GM23338 (cell line): ENCODE results near the gene R3HDM2. TPM values are rescaled to one million over a fixed set of nuclear protein-coding genes. Genes with fewer than 3 reads are reported as not detected.

Experiments used
- ATAC-seq: fragments of 200-7000 bp; cut with Tn5 transposase; 3 replicates; pipeline ENCODE4 v1.9.1; 2020
- DNase-seq: peaks from one replicate; pipeline ENCODE4 v3.0.0-alpha.2; 2015; ENCODE audit warnings: low spot score
- H2AFZ ChIP-seq: fragments of 200-600 bp; sonication (generic); 2 replicates; pipeline ENCODE4 v1.8.0; 2016; ENCODE audit warnings: antibody characterized with exemption, mild to moderate bottlenecking, moderate library complexity
- H3F3A ChIP-seq: fragments of 200-600 bp; sonication (generic); replicated peaks from 2 replicates; pipeline ENCODE4 v1.8.0; 2017; ENCODE audit warnings: antibody characterized with exemption, mixed run types, low read depth
- H3K27ac ChIP-seq: fragments of 200-600 bp; sonication (generic); 2 replicates; pipeline ENCODE4 v1.6.1; 2016; ENCODE audit warnings: low read depth
- H3K27me3 ChIP-seq: fragments of 200-600 bp; sonication (generic); 2 replicates; pipeline ENCODE4 v1.8.0; 2016; ENCODE audit warnings: mild to moderate bottlenecking, mixed run types, moderate library complexity; ENCODE audit not compliant: insufficient read depth
- H3K36me3 ChIP-seq: fragments of 200-600 bp; sonication (generic); 2 replicates; pipeline ENCODE4 v1.8.0; 2016; ENCODE audit warnings: mild to moderate bottlenecking; ENCODE audit not compliant: insufficient read depth
- H3K4me1 ChIP-seq: fragments of 200-600 bp; sonication (generic); 2 replicates; pipeline ENCODE4 v1.8.0; 2016; ENCODE audit warnings: mild to moderate bottlenecking, moderate library complexity; ENCODE audit not compliant: insufficient read depth
- H3K4me2 ChIP-seq: fragments of 200-600 bp; sonication (generic); 2 replicates; pipeline ENCODE4 v1.7.1; 2017; ENCODE audit warnings: mixed run types
- H3K4me3 ChIP-seq: fragments of 200-600 bp; sonication (generic); 2 replicates; pipeline ENCODE4 v1.6.1; 2016; ENCODE audit warnings: mixed run types
- H3K79me2 ChIP-seq: fragments of 200-600 bp; sonication (generic); replicated peaks from 2 replicates; pipeline ENCODE4 v1.8.0; 2017; ENCODE audit warnings: mild to moderate bottlenecking; ENCODE audit not compliant: insufficient read depth
- H3K9me2 ChIP-seq: fragments of 200-600 bp; sonication (generic); 2 replicates; pipeline ENCODE4 v1.8.0; 2017; ENCODE audit not compliant: insufficient read depth
- H4K20me1 ChIP-seq: fragments of 200-600 bp; sonication (generic); replicated peaks from 2 replicates; pipeline ENCODE4 v1.8.0; 2017; ENCODE audit warnings: mild to moderate bottlenecking; ENCODE audit not compliant: insufficient read depth
- H3K27ac Mint-ChIP-seq: 2 replicates; pipeline ENCODE4 v1.8.0; 2020; ENCODE audit warnings: inconsistent platforms, mild to moderate bottlenecking, moderate library complexity, mixed read lengths
- H3K27me3 Mint-ChIP-seq: 3 replicates; pipeline ENCODE4 v1.8.0; 2022; ENCODE audit warnings: low read depth, mild to moderate bottlenecking, moderate library complexity, mixed read lengths, inconsistent platforms; ENCODE audit not compliant: insufficient read depth, poor library complexity
- H3K36me3 Mint-ChIP-seq: 3 replicates; pipeline ENCODE4 v1.8.0; 2021; ENCODE audit warnings: low read depth, mild to moderate bottlenecking, inconsistent platforms, moderate library complexity, mixed read lengths
- H3K4me1 Mint-ChIP-seq: 3 replicates; pipeline ENCODE4 v1.8.0; 2020; ENCODE audit warnings: mild to moderate bottlenecking, inconsistent platforms, mixed read lengths
- H3K4me3 Mint-ChIP-seq: 3 replicates; pipeline ENCODE4 v1.8.0; 2021; ENCODE audit warnings: moderate library complexity, mild to moderate bottlenecking, inconsistent platforms, mixed read lengths
- H3K9me3 Mint-ChIP-seq: 3 replicates; pipeline ENCODE4 v1.8.0; 2020; ENCODE audit warnings: moderate library complexity, mild to moderate bottlenecking, inconsistent platforms, mixed read lengths
- CREB1 ChIP-seq: fragments of 250-450 bp; sonication (Bioruptor Pico); IDR thresholded peaks from 2 replicates; pipeline ENCODE4 v1.5.0; 2020; ENCODE audit warnings: low read depth, mild to moderate bottlenecking, moderate library complexity
- EZH2 ChIP-seq: fragments of 200-600 bp; sonication (generic); IDR thresholded peaks from one replicate; pipeline ENCODE4 v1.8.0; 2017; ENCODE audit warnings: antibody characterized with exemption, mild to moderate bottlenecking, low read depth; ENCODE audit not compliant: unreplicated experiment
- EZH2phosphoT487 ChIP-seq: fragments of 200-600 bp; sonication (generic); IDR thresholded peaks from one replicate; pipeline ENCODE4 v1.8.1; 2018; ENCODE audit warnings: antibody characterized with exemption; ENCODE audit not compliant: unreplicated experiment
- ZNF114 ChIP-seq: fragments of 250-450 bp; sonication (Bioruptor Pico); IDR thresholded peaks from 2 replicates; pipeline ENCODE4 v1.5.0; 2020; ENCODE audit warnings: mild to moderate bottlenecking, moderate library complexity
- ZNF331 ChIP-seq: fragments of 250-450 bp; sonication (Bioruptor Pico); IDR thresholded peaks from 2 replicates; pipeline ENCODE4 v1.5.0; 2020; ENCODE audit warnings: low read depth, mild to moderate bottlenecking, moderate library complexity
- polyA plus RNA-seq: library from polyadenylated mRNA; unstranded; fragments of >200 nt; fragmentation: Nextera tagmentation; extraction: Ambion mirVana; gene quantifications from 2 replicates; pipeline ENCODE4 v1.2.1, GENCODE V29; 2016
- total RNA-seq: library from RNA; depleted of rRNA; stranded (reverse); fragments of >200 nt; shearing (Covaris generic); gene quantifications from 2 replicates; pipeline ENCODE4 v1.2.3, GENCODE V29; 2014
- TF ChIP-seq, protein P1 (sequence below), 2 experiments: fragments of 200-600 bp in 1 of 2; sonication (generic) in 1 of 2; conservative IDR thresholded peaks; 2 replicates each; pipeline versions ENCODE4 v1.5.1 to v1.6.1; 2016 to 2017; ENCODE audit warnings: antibody characterized with exemption in 2 of 2, low read depth in 2 of 2, mild to moderate bottlenecking in 2 of 2, moderate library complexity in 1 of 2
- TF ChIP-seq, protein P2 (sequence below): IDR thresholded peaks from 2 replicates; pipeline ENCODE4 v1.6.1; 2016; ENCODE audit warnings: antibody characterized with exemption

Gene R3HDM2
- total and polyA plus RNA-seq, 2 experiments from 2014 or later: 9.6 to 19.6 TPM

DNA sequence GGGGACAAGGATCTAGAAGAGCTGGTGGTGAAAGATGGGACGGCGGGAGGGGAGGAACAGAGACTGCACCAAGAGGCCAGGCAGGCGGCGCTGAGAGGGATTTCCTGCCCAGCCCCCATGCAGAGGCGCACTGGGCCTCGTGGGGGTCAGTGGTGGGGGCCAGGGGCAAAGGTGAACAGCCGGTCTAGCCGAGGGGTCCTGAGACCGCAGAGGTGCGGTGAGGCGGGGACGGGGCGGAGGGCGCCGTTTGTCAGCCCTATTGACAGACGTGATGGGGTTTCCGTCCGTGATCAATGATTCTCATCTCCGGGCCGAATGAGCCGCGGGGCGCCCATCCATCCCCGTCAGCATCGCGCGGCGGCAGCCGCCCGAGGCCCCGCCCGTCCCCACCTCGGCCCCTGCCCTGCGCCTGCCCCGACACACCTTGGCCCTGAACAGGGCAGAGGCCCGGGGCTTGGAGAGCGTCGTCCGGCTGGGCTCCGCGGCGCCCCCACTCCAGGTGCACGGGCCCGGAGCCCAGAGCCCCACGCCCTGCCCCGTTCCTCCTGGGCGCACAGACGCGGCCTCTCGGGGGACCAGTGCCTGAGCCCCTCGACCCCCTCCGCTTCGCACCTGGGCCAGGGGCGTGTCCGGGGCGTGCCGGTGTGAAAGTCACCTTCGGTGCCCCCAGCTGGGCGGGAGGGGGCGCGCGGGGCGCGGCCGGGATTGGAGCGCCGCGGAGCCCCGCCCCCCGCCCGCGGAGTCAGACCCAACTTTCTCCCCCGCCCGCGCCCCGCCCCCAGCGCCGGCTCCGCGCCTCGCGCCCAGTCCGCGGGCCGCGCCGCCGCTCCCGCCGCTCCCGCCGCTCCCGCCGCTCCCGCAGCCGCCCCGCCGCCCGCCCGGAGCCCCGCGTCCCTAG, 214.6 kb downstream of the R3HDM2 start, which contains the start of gene NXPH4:
Gene NXPH4 (plus strand): TSS at position 781 of the 898 bp plus-strand sequence. CDS start 176 bp downstream, outside the sequence.
- Histone ChIP-seq H3K9me2 (no peaks in the 10 kb centered on the region), H2AFZ (peak within 1 kb of the TSS; percentile 90), H3K27ac (no peak within 1 kb of the TSS), H3K79me2 (no peaks in the 10 kb centered on the region), H3F3A (0 out of 2 replicates have a peak, but pooled peaks cover 21% of the 10 kb centered on the region), H4K20me1 (peaks cover 10% of the 10 kb centered on the region; the same call in 1 of the 2 replicates), H3K27me3 (peaks cover 78% of the 10 kb centered on the region), H3K4me1 (peaks cover 44% of the 10 kb centered on the region), H3K36me3 (no peaks in the 10 kb centered on the region), H3K4me2 (peak within 1 kb of the TSS; percentile 84), H3K4me3 (peak within 1 kb of the TSS; percentile 62)
- Mint-ChIP-seq H3K9me3 (peaks cover 3% of the 10 kb centered on the region), H3K4me1 (peaks cover 56% of the 10 kb centered on the region), H3K4me3 (peak within 1 kb of the TSS; percentile 73), H3K27me3 (peaks cover 72% of the 10 kb centered on the region), H3K27ac (no peak within 1 kb of the TSS), H3K36me3 (peaks cover 14% of the 10 kb centered on the region)
- ATAC-seq (peak; percentile 21), DNase-seq (peak; percentile 86)
- TF ChIP-seq ZNF331 (CRISPR knock-in tag) (no peak), CREB1 (no peak)
- TF ChIP-seq, protein P1, sequence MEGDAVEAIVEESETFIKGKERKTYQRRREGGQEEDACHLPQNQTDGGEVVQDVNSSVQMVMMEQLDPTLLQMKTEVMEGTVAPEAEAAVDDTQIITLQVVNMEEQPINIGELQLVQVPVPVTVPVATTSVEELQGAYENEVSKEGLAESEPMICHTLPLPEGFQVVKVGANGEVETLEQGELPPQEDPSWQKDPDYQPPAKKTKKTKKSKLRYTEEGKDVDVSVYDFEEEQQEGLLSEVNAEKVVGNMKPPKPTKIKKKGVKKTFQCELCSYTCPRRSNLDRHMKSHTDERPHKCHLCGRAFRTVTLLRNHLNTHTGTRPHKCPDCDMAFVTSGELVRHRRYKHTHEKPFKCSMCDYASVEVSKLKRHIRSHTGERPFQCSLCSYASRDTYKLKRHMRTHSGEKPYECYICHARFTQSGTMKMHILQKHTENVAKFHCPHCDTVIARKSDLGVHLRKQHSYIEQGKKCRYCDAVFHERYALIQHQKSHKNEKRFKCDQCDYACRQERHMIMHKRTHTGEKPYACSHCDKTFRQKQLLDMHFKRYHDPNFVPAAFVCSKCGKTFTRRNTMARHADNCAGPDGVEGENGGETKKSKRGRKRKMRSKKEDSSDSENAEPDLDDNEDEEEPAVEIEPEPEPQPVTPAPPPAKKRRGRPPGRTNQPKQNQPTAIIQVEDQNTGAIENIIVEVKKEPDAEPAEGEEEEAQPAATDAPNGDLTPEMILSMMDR (conservative IDR thresholded peaks at IDR 0.05; ENCODE audit: low read depth in 2 of 2): peak in 1 of 2 experiments; percentile 16; a peak in 2 of 4 replicates

DNA sequence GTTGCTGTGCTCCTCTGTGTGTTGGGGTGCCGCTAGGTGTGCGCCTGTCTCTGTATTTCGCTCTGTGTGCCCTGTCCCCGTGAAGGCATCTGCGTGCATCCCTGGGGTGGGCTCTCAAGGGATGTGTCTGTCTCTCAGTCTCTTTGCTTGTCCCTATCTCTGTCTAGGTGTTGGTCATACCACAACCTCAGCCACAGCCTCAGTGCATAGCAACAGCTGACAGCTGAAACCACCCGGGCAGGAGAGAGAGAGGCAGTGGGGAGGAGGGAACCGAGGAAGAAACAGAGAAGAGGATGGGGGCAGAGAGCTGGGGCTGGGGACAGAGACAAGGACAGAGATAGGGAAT, 215.2 kb downstream of the R3HDM2 start:
- Histone ChIP-seq H3K79me2 (no peaks in the 10 kb centered on the region), H3F3A (0 out of 2 replicates have a peak, but pooled peaks cover 21% of the 10 kb centered on the region), H3K27me3 (peaks cover 71% of the 10 kb centered on the region), H4K20me1 (peaks cover 10% of the 10 kb centered on the region; the same call in 1 of the 2 replicates), H3K36me3 (no peaks in the 10 kb centered on the region), H3K9me2 (no peaks in the 10 kb centered on the region), H3K4me2 (peak overlapping the region; percentile 78), H3K4me3 (peak overlapping the region; percentile 55), H3K4me1 (peaks cover 38% of the 10 kb centered on the region), H2AFZ (peak overlapping the region; percentile 90; the same call in 1 of the 2 replicates), H3K27ac (no peak overlapping the region)
- Mint-ChIP-seq H3K9me3 (no peaks in the 10 kb centered on the region; the same call in 1 of the 3 replicates), H3K4me1 (peaks cover 51% of the 10 kb centered on the region), H3K4me3 (peak overlapping the region; percentile 41), H3K36me3 (peaks cover 16% of the 10 kb centered on the region), H3K27me3 (peaks cover 66% of the 10 kb centered on the region), H3K27ac (no peak overlapping the region)
- DNase-seq: no peak
- TF ChIP-seq ZNF114: no peak
- TF ChIP-seq, protein P2, sequence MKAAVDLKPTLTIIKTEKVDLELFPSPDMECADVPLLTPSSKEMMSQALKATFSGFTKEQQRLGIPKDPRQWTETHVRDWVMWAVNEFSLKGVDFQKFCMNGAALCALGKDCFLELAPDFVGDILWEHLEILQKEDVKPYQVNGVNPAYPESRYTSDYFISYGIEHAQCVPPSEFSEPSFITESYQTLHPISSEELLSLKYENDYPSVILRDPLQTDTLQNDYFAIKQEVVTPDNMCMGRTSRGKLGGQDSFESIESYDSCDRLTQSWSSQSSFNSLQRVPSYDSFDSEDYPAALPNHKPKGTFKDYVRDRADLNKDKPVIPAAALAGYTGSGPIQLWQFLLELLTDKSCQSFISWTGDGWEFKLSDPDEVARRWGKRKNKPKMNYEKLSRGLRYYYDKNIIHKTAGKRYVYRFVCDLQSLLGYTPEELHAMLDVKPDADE: no peak
- peak; percentile 78 for TF ChIP-seq EZH2
- no peak for TF ChIP-seq EZH2phosphoT487
- no peak for ATAC-seq
